GM19023 (cell line): ENCODE data around the gene CNTNAP2.
"Not testable (repeated sequence)": the region's sequence is repeated elsewhere in the genome, so short reads cannot be mapped to it uniquely, and the experiment has no call there.

ENCODE experiments used
- ATAC-seq: cut with Tn5 transposase; IDR thresholded peaks from one replicate; pipeline ENCODE4 v1.9.1; 2021; ENCODE audit warnings: mild to moderate bottlenecking, moderate library complexity; ENCODE audit not compliant: unreplicated experiment

Gene CNTNAP2

DNA sequence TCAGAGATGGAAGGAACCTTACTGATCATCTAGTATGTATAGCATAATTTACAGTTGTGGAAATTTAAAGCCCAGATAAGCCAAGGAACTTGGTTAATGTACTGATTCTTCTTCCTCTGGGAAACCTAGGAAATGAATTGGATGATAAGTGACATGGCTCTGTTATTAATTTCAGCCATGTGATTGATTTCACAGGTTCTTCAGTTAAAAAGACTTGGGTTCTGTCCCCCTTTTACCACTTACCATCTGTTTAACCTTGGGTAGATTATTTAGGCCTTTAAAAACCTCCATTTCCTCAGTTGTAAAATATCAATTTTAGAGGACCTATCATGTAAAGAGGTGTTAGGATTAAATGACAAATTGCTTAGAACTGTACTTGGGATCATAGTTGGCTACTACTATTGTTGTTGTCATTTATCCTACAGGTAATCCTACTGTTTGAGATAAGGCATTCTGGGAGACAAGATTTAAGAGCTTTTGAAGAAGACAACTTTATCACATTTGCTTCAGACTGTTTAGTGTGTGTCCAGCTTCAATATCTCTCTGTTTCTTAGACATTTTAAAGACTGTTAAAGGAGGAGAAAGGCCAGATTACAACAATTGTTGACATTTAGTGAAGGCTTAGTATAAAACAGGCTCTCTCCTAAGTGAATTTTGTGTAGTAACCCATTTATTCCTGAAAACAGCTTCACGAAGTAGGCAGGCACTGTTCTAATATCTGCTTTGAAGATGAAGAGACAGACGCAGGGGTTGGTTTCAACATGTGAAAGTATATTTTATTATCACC lies 1476.9 kb downstream of the CNTNAP2 start:
- ATAC-seq, result no peak

- ATAC-seq, result no peak
Observed at GRCh38 chr7:147595042-147595441, 1478.4 kb downstream of the CNTNAP2 start.

DNA sequence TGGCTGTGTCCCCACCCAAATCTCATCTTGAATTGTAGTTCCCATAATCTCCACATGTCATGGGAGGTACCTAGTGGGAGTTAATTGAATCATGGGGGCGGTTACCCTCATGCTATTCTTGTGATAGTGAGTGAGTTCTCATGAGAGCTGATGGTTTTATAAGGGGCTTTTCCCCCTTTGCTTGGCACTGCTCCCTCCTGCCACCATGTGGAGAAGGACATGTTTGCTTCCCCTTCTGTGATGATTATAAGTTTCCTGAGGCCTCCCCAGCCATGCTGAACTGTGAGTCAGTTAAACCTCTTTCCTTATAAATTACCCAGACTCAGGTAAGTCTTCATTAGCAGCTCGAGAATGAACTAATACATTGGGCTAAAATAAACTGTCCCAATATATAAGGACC lies 1482.1 kb downstream of the CNTNAP2 start:
- ATAC-seq, result not testable (repeated sequence)

DNA sequence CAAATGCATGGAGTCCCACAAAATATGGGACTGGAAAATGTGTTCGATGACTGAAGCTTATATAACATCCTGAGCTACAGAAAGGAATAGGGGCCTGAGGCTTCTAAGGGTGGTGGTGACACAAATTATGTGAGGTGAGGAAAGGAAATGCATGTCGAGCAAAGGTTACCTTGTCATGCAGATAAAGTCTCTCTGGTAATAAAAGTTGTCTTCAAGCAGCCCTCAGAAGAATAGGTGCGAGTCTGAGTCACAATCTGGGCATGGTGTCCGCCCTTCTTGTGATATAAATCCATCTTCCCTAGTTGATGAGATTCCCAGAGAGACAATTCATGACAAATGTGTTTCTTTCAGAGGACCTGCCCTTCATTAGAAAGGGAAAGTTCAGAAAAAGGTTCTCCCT lies 1488.7 kb downstream of the CNTNAP2 start:
- no peak for ATAC-seq

DNA sequence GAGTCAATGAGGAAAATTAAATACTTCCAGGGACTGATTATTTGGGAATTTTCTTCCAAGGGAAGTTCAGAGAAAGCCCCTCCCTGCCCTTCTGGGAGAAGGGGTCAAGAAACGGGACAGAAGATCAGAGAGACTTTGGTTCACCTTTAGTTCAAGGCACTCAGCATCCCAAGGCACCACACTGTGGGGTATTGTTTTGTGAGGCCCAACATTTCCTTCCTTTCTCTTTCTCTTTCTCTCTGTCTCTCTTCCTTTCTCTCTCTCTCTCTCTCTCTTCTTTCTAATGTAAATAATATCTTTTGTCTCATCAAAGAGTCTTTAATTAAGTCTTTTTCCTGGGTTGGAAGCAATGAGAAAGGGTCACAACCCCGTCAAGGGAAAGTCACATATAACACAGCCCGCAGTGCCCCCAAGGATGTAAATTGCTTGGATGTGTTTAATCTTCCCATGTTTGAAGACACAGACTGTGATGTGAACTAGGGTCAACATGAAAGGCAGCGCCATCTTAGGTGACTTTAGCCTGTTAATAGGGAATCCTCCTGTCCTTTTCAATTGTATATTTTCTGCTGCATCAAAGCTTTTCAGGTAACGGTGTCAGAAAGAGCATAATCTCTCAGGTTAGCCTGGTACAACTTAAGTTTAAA lies 1490.7 kb downstream of the CNTNAP2 start:
- no peak for ATAC-seq

DNA sequence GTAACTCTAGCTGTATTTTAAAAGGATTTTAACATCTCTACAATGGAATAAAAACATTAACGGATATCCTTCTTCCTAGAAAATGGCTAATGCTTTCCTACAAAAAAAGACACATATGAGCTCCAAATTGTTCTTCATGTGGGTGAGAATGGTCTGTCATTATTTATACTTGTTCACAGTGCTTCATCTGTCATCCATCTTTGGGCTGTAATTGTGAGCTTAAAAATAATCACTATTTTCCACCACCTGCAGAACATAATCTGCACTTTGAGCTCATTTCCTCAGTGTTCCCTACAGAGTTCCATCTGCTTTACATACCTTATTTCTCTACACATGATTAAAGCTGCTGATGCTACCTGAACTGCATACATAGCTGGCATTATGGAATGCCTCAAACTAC lies 1494.8 kb downstream of the CNTNAP2 start:
- ATAC-seq, result no peak

DNA sequence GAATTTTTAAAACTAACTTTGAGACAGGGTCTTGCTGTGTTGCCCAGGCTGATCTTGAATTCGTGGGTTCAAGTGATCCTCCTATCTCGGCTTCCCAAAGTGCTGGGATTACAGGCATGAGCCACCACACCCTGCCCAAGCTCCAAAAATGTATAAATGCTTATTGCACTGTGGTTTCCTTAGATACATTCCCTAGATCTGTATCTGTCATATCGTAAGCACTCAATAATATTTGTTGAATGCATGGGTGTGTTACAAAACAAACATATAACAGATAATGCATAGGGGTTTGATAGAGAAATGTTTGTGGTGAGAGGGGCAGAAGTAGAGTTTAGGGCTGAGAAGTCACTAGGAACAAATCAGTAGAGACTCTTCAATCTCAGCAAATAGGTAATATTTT lies 1518.7 kb downstream of the CNTNAP2 start:
- no peak for ATAC-seq

DNA sequence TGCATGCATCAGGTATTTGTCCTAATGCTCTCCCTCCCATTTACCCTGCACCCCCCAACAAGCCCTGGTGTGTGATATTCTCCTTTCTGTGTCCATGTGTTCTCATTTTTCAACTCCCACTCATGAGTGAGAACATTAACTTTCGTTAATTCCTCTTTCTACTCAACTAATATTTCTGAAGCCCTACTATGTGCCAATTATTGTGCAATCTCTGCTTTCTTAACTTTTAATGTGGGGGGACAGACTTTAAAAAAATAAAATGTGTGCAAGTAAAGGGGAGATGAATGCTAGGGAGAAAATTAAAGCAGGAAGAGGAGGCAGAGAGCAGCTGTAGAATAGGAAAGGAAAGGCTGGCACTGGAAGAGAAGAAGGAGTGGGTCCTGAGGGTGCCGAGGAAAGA lies 1520.0 kb downstream of the CNTNAP2 start:
- no peak for ATAC-seq

- no peak for ATAC-seq
Observed at GRCh38 chr7:147638566-147638965, 1522.0 kb downstream of the CNTNAP2 start.

- no peak for ATAC-seq
Observed at GRCh38 chr7:147639037-147639436, 1522.4 kb downstream of the CNTNAP2 start.

DNA sequence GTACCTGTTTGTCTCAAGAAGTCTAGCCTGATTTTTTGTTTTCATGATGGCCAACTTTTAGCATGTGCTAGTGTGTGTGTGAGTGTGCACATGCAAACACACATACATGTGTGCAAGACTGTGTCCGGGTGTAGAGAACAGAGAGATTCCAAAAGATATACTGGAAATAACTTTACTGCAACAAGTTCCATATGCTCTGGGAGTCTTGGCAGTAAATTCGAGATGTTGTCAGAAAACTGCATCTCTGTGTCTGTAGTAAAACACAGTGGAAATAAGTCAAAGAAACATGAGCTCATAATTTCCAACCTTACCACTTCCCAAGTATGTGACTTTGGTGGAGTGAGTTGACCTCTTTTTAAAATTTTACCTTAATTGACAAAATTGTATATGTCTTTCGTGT lies 1523.2 kb downstream of the CNTNAP2 start:
- no peak for ATAC-seq

DNA sequence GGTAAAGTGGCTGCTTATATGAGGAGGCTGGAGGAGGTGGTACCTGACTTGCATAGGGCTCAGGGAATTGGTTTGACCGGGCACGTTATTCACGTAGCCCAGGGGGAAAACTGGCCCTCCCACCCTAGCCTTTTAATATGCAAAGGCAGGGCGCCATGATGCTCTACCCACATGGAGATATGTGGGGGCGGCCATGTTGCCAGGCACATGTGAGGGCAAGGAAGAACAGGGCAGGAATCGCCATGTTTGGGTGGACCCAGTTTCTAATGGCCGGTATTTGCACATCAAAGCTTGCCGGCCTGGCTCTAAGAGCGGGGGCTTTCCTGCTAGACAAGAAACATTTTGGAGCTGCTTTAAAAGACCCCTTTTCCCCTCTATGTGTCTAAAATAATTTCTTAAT lies 1524.2 kb downstream of the CNTNAP2 start:
- no peak for ATAC-seq

DNA sequence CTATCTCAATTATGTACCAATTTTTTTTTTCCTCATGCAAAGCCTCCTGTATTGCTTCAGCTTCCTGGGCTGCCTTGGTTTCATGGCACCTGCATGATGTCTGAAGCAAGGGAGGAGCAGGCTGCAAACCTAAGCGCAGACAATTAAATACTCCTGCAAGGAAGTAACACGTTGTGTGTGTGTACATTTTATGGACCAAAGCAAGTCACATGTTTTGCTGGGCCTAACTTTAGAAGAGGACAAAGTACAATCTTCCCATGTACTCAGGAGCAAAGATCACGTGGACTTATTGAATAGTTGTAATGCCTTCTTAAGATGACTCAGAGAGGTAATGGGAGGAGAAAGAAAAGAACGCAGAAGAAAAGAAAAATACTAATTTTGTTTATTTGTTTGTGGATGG lies 1530.0 kb downstream of the CNTNAP2 start:
- ATAC-seq, result no peak

GRCh38 chr7:147650991-147651390 lies 1534.4 kb downstream of the CNTNAP2 start:
- no peak for ATAC-seq

DNA sequence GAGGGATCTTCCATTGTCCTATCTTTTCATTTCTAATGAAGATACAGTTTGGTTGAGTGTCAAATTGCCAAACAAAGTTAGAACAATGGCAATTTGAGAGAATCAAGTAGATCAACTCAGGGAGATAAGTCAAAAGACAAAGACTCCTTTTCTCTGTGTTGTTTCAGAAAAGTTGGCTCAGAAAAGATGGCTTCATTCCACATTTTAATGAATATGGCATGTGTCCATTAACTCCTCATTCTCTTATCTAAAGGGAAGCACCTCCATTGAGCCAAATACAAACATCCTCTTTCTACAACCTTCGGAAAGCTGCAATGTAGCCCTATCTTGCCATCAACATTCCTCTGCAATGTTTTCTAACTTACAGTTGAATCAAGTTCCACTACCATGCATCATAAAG lies 1535.0 kb downstream of the CNTNAP2 start:
- no peak for ATAC-seq

GRCh38 chr7:147653456-147653855 lies 1536.9 kb downstream of the CNTNAP2 start:
- ATAC-seq, result no peak

GRCh38 chr7:147658392-147658967 lies 1541.9 kb downstream of the CNTNAP2 start:
- ATAC-seq, result no peak

GRCh38 chr7:147659036-147659995 lies 1542.7 kb downstream of the CNTNAP2 start:
- no peak for ATAC-seq

- ATAC-seq, result no peak
Observed at GRCh38 chr7:147664541-147664940, 1547.9 kb downstream of the CNTNAP2 start.

DNA sequence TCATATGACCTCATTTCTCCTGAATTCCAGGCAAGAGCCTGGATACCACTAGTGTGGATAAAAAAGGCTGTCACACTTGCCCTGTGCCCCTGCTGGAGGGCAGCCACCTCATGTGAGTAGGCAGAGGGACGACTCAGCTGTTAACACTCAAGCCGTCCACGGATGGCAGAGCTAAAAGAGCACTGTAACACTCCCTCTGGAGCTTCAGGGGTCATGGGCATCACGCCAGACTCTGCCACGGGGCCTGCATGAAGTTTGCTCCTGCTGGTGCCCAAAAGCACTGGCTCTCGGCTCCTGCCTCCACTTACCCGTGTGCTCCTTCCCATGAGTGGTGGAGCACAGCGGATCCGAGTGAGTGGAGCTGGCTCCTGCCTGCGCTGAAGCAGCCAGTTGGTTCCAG lies 1554.2 kb downstream of the CNTNAP2 start:
- ATAC-seq, result no peak

DNA sequence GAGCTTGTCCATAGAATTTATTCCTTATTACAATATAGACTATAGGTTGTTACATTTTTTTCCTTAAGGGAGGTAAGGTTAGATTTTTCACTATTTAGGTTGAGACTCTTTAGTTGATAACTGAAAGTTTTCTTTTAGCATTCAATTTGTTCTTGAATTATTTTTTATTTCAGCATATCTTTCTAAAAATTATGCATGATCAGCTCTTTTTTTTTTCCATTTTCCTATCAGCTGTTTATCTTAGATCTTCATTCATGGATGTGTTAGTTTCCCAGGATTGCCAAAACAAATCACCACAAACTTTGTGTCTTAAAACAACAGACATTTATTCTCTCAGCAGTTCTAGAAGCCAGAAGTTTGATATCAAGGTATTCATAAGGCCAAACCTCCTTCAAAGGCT lies 1558.1 kb downstream of the CNTNAP2 start:
- ATAC-seq, result no peak
